Right lung (tissue), 5 donors: ENCODE results near the gene GRK3. TPM values are rescaled to one million over a fixed set of nuclear protein-coding genes. Genes with fewer than 3 reads are reported as not detected.
"Not testable (repeated sequence)": the region's sequence is repeated elsewhere in the genome, so short reads cannot be mapped to it uniquely, and the experiment has no call there.

ENCODE experiments used
- DNase-seq, 2 donors: peaks; one replicate each; pipeline ENCODE4 v3.0.0-alpha.2; 2013
- polyA plus RNA-seq, 5 donors: library from polyadenylated mRNA; unstranded; fragments of 120-200 nt; gene quantifications; one replicate each; pipeline versions ENCODE4 v1.2.1 to v1.2.3, GENCODE V29; 2013; ENCODE audit warnings: inconsistent platforms in 1 of 5, low replicate concordance in 1 of 5; ENCODE audit not compliant: insufficient read length in 5 of 5, insufficient read depth in 1 of 5

Gene GRK3
- polyA plus RNA-seq, 5 donors, result 14.2 to 25.3 (median 20.4) TPM

- no peak for DNase-seq
Observed at GRCh38 chr22:25697978-25698377, 133.5 kb downstream of the GRK3 start.

GRCh38 chr22:25698461-25698860 lies 134.0 kb downstream of the GRK3 start:
- DNase-seq, result no peak

GRCh38 chr22:25698978-25699377 lies 134.5 kb downstream of the GRK3 start:
- DNase-seq, result no peak

- peak; percentile 79 to 84 for DNase-seq
Observed at GRCh38 chr22:25701056-25701780, 136.7 kb downstream of the GRK3 start.

GRCh38 chr22:25702040-25702439 lies 137.6 kb downstream of the GRK3 start:
- DNase-seq, result no peak

- no peak for DNase-seq
Observed at GRCh38 chr22:25702571-25703167, 138.2 kb downstream of the GRK3 start.

GRCh38 chr22:25704701-25705100 lies 140.2 kb downstream of the GRK3 start:
- no peak for DNase-seq

- no peak for DNase-seq
Observed at GRCh38 chr22:25706197-25706596, 141.7 kb downstream of the GRK3 start.

GRCh38 chr22:25708430-25708829 lies 144.0 kb downstream of the GRK3 start:
- not testable (repeated sequence) for DNase-seq

GRCh38 chr22:25709758-25710157 lies 145.3 kb downstream of the GRK3 start:
- no peak for DNase-seq

- DNase-seq, result no peak
Observed at GRCh38 chr22:25710501-25710900, 146.0 kb downstream of the GRK3 start.

GRCh38 chr22:25711491-25711890 lies 147.0 kb downstream of the GRK3 start:
- no peak for DNase-seq

- DNase-seq, result no peak
Observed at GRCh38 chr22:25712661-25713400, 148.4 kb downstream of the GRK3 start.

- DNase-seq, result no peak
Observed at GRCh38 chr22:25714070-25714469, 149.6 kb downstream of the GRK3 start.

GRCh38 chr22:25714739-25715138 lies 150.3 kb downstream of the GRK3 start:
- DNase-seq, result no peak

GRCh38 chr22:25716637-25717036 lies 152.2 kb downstream of the GRK3 start:
- no peak for DNase-seq

- no peak for DNase-seq
Observed at GRCh38 chr22:25718135-25718840, 153.8 kb downstream of the GRK3 start.

GRCh38 chr22:25722223-25722622 lies 157.7 kb downstream of the GRK3 start:
- no peak for DNase-seq

- no peak for DNase-seq
Observed at GRCh38 chr22:25722626-25723025, 158.2 kb downstream of the GRK3 start.

- DNase-seq, result no peak
Observed at GRCh38 chr22:25726241-25726640, 161.8 kb downstream of the GRK3 start.

- no peak for DNase-seq
Observed at GRCh38 chr22:25728071-25728470, 163.6 kb downstream of the GRK3 start.
